HG02981 (cell line): ENCODE results near the gene BICRA.
"Not testable (repeated sequence)": the region's sequence is repeated elsewhere in the genome, so short reads cannot be mapped to it uniquely, and the experiment has no call there.

Experiments used
- ATAC-seq: cut with Tn5 transposase; IDR thresholded peaks from one replicate; pipeline ENCODE4 v1.9.1; 2021; ENCODE audit warnings: mild to moderate bottlenecking, moderate library complexity; ENCODE audit not compliant: unreplicated experiment

The BICRA gene

DNA sequence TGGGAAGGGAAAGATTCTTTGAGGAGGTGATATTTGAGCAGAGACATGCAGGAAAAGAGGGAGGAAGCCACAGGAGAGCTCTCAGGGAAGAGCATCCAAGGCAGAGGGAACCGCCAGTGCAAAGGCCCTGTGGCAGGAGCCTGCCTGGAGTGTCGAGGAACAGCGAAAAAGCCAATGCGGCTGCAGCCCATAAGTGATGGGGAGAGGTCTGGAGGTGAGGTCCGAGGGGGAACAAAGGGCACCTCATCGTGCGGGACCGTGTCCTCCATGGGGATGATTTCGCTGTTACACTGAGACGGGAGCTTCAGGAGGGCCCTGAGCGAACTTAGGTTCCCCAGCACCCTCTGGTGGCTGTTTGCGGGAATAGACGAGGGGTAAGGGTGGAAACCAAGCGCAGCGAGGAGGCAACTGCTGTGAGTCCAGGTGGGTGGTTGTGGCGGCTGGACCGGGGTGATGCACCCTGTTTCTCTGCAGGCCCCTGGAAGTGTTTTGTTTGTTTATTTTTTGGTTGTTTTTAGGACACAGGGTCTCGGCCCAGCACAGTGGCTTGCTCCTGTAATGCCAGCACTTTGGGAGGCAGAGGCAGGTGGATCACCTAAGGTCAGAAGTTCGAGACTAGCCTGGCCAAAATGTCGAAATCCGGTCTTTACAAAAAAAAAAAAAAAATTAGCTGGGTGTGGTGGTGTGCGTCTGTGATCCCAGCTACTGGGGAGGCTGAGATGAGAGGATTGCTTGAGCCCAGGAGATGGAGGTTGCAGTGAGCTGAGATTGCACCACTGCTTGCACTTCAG is 98.4 kb downstream of the BICRA start:
- no peak for ATAC-seq

GRCh38 chr19:47711652-47712242 is 102.8 kb downstream of the BICRA start:
- no peak for ATAC-seq

DNA sequence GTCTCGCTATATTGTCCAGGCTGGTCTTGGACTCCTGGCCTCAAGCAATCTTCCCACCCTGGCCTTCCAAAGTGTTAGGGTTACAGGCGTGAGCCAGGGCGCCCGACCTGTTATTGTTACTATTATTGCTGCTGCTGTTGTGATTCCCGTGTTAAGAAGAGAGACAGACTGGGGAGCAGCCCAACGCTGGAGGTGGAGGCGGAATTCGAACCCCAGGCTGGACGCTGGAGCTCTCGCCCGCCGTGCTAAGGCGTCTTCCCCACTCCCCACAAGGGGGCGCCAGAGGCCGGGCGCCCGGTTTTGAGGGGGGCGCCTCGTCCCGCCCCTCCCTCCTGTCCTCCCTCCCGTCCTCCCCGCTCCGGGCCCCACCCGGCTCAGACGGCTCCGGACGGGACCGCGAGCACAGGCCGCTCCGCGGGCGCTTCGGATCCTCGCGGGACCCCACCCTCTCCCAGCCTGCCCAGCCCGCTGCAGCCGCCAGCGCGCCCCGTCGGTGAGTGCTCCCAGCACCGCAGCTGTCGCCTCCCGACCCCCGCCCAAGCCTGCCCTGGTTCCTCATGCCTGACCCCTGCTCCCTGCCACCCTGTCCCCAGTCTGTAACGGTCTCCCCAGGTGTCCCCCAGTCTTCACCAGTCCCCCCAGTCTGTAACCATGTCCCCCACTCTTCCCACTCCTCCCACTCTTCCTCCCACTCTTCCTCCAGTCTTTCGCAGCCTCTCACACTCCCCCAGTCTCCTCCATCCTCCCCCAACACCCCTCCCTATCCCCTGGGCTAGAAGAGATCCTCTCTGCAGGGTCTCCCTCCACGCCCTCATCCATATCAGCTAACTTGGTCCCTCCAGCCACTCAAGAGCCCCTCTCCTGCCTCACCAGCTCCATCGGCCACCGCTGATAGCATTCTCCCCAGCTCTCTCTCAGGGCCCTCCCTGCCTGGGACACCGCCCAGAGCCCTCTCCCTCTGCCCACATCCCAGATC is 104.4 kb downstream of the BICRA start, which contains the start of gene EHD2:
Gene EHD2 (plus strand): TSS at position 377 of the 976 bp plus-strand sequence. CDS start 3,191 bp downstream, outside the sequence.
- ATAC-seq = no peak

GRCh38 chr19:47714339-47714738 is 105.4 kb downstream of the BICRA start:
- no peak for ATAC-seq

- not testable (repeated sequence) for ATAC-seq
Observed at GRCh38 chr19:47714855-47715254, 105.9 kb downstream of the BICRA start.

GRCh38 chr19:47716270-47716937 is 107.5 kb downstream of the BICRA start:
- no peak for ATAC-seq

DNA sequence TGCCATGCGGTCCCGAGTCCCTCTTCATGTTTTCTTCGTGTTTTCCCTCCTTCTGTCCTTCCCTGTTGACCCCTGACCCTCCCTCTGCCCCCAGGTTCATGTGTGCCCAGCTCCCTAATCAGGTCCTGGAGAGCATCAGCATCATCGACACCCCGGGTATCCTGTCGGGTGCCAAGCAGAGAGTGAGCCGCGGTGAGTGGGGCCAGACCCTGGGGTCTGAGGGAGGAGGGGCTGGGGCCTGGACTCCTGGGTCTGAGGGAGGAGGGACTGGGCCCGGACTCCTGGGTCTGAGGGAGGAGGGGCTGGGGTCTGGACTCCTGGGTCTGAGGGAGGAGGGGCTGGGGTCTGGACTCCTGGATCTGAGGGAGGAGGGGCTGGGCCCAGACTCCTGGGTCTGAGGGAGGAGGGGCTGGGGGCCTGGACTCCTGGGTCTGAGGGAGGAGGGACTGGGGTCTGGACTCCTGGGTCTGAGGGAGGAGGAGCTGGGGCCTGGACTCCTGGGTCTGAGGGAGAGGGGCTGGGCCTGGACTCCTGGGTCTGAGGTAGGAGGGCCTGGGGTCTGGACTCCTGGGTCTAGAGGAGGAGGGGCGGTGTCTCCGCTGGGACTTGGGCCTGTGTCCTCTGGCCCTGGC is 109.6 kb downstream of the BICRA start:
- not testable (repeated sequence) for ATAC-seq

DNA sequence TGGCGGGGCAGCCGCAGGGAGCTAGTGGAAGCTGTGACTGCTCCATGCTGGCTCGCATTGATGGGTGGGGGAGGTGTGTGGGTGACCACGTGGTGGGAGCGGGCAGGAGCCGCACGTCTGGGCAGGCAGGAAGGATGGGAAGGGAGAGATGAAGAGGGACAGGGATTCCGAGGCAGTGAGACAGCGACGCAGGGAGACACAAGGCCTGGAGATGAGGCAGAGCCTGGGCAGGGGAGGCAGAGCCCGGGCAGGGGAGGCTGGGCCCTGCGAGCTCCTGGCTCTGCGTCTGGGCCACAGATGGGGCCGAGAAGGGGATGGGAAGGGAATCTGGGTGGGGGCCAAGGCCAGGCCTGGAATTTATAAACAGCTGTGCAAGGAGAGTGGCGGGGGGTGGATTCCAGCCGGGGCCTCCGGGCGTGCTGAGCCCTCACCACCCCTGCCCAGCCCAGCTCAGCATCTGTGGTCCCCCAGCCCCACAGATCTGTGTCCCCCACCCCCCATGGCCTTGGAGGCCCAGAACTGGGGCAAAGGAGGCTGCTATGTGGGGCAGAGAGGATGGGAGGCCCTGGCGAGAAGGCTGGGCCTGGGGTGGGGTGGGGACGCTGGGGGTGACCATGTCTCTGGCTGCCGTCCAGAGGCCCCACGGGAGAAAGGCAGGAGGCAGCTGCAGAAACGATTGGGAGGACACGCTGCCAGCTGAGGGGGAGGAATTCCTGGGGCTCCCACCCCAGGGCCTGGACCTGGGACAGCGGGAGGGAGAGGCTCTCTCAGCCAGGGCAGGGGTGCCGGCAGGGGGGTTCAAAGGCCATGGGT is 110.3 kb downstream of the BICRA start:
- no peak for ATAC-seq

DNA sequence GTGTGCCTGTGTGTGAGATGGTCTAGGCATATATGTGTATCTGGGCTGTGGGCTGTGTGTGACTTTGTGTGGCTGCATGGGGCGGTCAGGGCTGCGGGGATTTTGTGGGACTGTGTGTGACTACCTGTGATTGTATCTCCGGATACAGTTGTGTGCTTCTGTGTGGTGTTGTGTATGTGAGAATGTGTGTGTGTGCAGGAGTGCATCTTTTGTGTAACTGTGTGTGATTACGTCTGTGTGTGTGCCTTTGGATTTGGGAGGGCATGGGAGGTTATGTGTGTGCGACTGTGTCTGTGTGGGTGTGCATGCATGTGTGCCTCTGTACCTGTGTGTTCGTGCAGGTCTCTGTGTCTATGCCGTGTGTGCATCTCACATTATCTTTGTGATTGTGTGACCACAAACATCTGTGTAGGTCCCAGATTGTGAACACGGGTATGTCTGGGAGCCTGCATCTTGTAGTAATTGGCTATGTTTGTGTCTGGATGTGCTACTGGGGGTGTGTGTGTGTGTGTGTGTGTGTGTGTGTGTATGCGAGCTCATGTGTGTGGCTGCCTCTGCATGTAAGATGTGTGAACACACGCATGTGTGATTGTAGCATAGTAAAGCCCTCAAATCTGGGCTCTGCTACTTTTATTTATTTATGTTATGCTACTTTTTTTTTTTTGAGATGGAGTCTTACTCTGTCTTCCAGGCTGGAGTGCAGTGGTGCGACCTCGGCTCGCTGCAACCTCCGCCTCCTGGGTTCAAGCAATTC is 111.9 kb downstream of the BICRA start:
- no peak for ATAC-seq

DNA sequence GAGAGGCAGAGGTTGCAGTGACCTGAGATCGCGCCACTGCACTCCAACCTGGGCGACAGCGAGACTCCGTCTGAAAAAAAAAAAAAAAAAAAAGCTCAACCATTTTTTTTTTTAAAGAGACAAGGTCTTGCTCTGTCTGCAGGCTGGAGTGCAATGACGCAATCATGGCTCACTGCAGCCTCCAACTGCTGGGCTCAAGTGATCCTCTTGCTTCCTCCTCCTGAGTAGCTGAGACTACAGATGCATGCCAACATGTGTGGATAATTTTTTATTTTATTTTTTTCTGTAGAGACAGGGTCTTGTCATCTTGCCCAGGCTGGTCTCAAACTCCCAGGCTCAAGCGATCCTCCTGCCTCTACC is 114.6 kb downstream of the BICRA start:
- ATAC-seq = no peak

- no peak for ATAC-seq
Observed at GRCh38 chr19:47725759-47726401, 116.9 kb downstream of the BICRA start.

DNA sequence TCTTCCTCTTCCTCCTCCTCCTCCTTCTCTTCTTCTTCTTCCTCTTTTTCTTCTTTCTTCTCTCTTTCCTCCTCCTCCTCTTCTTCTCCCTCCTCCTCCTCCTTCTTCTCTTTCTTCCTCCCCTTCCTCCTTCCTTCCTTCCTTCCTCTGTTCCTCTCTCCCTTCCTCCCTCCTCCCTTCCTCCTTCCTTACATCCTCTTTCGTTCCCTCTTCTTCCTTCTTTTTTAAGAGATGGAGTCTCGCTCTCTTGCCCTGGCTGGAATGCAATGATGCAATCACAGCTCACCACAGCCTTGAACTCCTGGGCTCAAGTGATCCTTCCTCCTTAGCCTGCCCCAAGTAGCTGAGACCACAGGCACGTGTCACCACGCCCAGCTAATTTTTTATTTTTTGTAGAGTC is 117.5 kb downstream of the BICRA start:
- ATAC-seq = no peak

DNA sequence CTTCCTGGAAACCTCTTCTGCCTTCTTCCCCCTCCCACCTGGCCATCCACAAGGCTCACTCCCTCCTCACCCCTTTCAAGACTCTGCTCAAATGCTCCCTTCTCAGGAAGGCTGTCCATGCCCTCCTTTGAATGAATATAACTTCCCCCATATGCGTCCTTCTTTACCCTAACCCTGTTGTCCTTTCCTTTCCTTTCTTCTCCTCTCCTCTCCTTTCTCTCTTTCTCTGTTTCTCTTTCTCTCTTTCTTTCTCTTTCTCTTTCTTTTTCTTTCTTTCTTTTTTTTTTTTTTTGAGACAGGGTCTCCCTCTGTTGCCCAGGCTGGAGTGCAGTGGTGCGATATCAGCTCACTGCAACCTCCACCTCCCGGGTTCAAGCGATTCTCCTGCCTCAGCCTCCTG is 119.4 kb downstream of the BICRA start:
- not testable (repeated sequence) for ATAC-seq

DNA sequence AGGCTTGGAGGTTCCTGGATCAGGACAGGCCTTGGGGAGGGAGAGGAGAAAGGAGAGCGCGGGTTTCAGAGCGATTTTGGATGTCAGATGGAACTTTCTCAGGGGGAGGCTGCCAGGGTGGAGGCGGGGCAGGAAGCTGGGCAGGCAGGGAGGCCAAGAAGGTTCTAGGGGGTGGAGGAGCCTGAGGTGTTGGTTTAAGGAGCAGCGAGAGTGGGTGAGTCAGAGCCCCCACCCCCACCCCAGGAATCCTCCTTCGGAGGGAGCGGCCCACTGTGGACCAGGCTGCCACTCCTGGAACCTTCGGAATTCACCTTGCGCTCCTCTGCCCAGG is 120.5 kb downstream of the BICRA start:
- no peak for ATAC-seq

GRCh38 chr19:47729799-47730520 is 121.0 kb downstream of the BICRA start:
- no peak for ATAC-seq

DNA sequence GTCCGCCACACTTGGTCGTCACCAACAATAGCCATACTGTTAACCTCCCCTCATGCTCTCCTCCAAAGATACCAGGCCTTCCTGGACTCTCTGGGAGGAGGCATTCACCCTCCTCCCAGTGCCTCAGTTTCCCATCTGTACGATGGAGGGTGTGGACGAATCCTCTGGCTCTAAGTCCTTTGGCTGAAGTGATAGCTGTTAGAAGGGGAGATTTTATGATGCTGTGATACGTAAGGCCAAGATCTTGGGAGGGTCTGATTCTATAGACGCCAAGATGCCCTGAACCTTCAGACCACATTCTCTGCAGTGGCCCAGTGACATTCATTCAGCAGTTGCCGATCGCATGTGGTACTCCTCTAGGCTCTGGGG is 121.6 kb downstream of the BICRA start:
- no peak for ATAC-seq

DNA sequence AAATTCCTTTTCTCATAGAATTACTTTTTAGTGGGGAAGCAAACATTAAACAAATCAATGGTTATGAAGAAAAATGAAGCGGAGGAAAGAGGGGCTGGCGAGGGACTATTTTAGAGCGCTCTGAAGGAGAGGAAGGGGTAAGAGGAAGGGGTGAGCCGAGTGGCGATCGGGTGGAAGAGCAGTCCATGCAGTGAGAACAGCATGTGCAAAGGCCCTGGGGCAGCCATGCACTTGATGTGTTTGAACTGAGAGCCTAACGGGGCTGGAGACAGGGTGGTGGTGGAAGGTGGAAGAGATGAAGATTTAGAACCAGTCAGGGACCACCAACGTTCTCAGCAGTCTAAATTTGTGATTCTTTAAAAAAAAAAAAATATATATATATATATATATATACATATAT is 122.0 kb downstream of the BICRA start:
- ATAC-seq = no peak

- no peak for ATAC-seq
Observed at GRCh38 chr19:47735131-47735530, 126.2 kb downstream of the BICRA start.
